Naive B cell (primary cell): ENCODE measurements around the gene BRMS1. TPM values are rescaled to one million over a fixed set of nuclear protein-coding genes. Genes with fewer than 3 reads are reported as not detected.

Source experiments
- ATAC-seq, 2 donors: fragments of 150-1000 bp; cut with Tn5 transposase; 2 replicates each; pipeline ENCODE4 v1.10.0; 2021; ENCODE audit warnings: low read depth in 2 of 2, mild to moderate bottlenecking in 2 of 2, moderate library complexity in 2 of 2
- DNase-seq: peaks from one replicate; pipeline ENCODE4 v3.0.0; 2022
- H3K27ac Mint-ChIP-seq, 6 donors: one replicate each; pipeline ENCODE4 v1.8.0; 2020 to 2022; ENCODE audit warnings: mild to moderate bottlenecking in 6 of 6, mixed read lengths in 6 of 6, moderate library complexity in 5 of 6, inconsistent platforms in 2 of 6
- H3K27me3 Mint-ChIP-seq, 3 donors: one replicate each; pipeline ENCODE4 v1.8.0; 2021 to 2022; ENCODE audit warnings: mixed read lengths in 3 of 3, mild to moderate bottlenecking in 1 of 3
- H3K36me3 Mint-ChIP-seq, 2 donors: one replicate each; pipeline ENCODE4 v1.8.0; 2020 to 2022; ENCODE audit warnings: mixed read lengths in 2 of 2, inconsistent platforms in 1 of 2, mild to moderate bottlenecking in 1 of 2
- H3K4me1 Mint-ChIP-seq, 3 donors: one replicate each; pipeline ENCODE4 v1.8.0; 2020 to 2022; ENCODE audit warnings: mixed read lengths in 3 of 3, inconsistent platforms in 1 of 3, mild to moderate bottlenecking in 1 of 3, moderate library complexity in 1 of 3
- H3K4me3 Mint-ChIP-seq, 8 donors: one replicate each; pipeline ENCODE4 v1.8.0; 2020 to 2022; ENCODE audit warnings: mild to moderate bottlenecking in 8 of 8, mixed read lengths in 8 of 8, moderate library complexity in 8 of 8, inconsistent platforms in 2 of 8
- H3K9me3 Mint-ChIP-seq, 7 donors: one replicate each; pipeline ENCODE4 v1.8.0; 2020 to 2022; ENCODE audit warnings: mixed read lengths in 7 of 7, mild to moderate bottlenecking in 5 of 7, inconsistent platforms in 2 of 7, moderate library complexity in 1 of 7
- polyA plus RNA-seq, 6 donors: library from polyadenylated mRNA; unstranded; fragments of 300-500 nt; fragmentation: Illumina TruSeq; gene quantifications; one replicate each; pipeline ENCODE4 v1.2.3, GENCODE V29; 2021; ENCODE audit warnings: low read depth in 6 of 6

The BRMS1 gene
- polyA plus RNA-seq, 6 donors from 2014 or later: 56.2 to 81.6 (median 73.0) TPM

- H3K36me3 Mint-ChIP-seq: no peaks in the 10 kb centered on the region
- DNase-seq (no peak), ATAC-seq (no peak)
- H3K27ac Mint-ChIP-seq: peak overlapping the region in 2 of 6 donors; percentile 41 to 76
- peaks cover 29 to 36% (median 31%) of the 10 kb centered on the region in 3 donors for H3K4me1 Mint-ChIP-seq
- H3K9me3 Mint-ChIP-seq: peaks cover 0 to 1% (median 0%) of the 10 kb centered on the region in 7 donors
- peaks cover 23 to 45% (median 28%) of the 10 kb centered on the region in 3 donors for H3K27me3 Mint-ChIP-seq
- peak overlapping the region in 7 of 8 donors; percentile 10 to 89 (median 74) for H3K4me3 Mint-ChIP-seq
Observed at GRCh38 chr11:66292543-66293332, 52.2 kb downstream of the BRMS1 start.

GRCh38 chr11:66291706-66292542, 53.0 kb downstream of the BRMS1 start, which contains the start of gene TMEM151A:
TSS of gene TMEM151A (plus strand) at chr11:66291894. CDS start at chr11:66292014, 120 bp downstream.
- DNase-seq (no peak), ATAC-seq (no peak)
- Mint-ChIP-seq H3K27ac (peak within 1 kb of the TSS in 2 of 6 donors; percentile 41 to 76), H3K27me3 (peaks cover 23 to 40% (median 28%) of the 10 kb centered on the region in 3 donors), H3K9me3 (peaks cover 0 to 1% (median 0%) of the 10 kb centered on the region in 7 donors), H3K36me3 (no peaks in the 10 kb centered on the region), H3K4me1 (peaks cover 33 to 42% (median 39%) of the 10 kb centered on the region in 3 donors), H3K4me3 (peak within 1 kb of the TSS; percentile 84 to 97 (median 90))

DNA sequence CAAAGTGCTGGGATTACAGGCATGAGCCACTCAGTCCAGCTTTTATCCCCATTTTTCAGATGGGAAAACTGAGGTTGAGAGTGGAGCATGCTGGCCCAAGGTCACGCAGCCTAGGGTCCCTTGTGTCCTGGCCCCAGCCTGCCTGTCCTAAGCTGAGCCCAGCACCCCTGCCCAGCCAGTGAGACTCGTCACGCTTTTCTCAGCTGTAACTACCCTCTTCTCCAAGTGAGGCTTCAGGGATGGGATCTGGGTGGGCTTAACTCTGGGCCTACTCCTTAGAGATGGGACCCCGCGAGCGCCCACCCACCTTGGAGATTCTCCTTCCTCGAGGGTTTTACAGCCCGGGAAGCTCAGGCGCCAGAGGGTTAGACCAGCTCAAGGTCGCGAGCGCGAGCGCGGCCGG, 53.6 kb downstream of the BRMS1 start:
- ATAC-seq (no peak), DNase-seq (no peak)
- Mint-ChIP-seq H3K36me3 (no peaks in the 10 kb centered on the region), H3K4me1 (peaks cover 33 to 45% (median 42%) of the 10 kb centered on the region in 3 donors), H3K4me3 (peak overlapping the region; percentile 45 to 97 (median 82)), H3K9me3 (peaks cover 0 to under 1% (median 0%) of the 10 kb centered on the region in 7 donors), H3K27me3 (peaks cover 23 to 33% (median 23%) of the 10 kb centered on the region in 3 donors), H3K27ac (no peak overlapping the region)

DNA sequence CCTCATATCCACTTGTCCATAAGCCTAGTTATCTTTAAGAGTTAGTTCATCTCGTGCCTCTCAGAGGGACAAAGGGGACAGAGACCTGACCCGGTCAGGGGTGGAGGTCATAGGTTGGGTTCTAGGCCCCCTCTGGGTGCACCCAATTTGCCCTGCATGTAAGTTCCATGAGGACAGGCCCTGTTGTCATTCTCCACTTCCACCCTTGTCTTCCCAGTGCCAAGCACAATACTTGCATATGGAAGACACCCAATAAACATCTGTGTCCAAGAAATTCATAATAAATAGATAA, 54.6 kb downstream of the BRMS1 start:
- Mint-ChIP-seq H3K4me3 (peak overlapping the region; percentile 84 to 98 (median 94)), H3K36me3 (no peaks in the 10 kb centered on the region), H3K27me3 (peaks cover 18 to 29% (median 23%) of the 10 kb centered on the region in 3 donors), H3K9me3 (no peaks in the 10 kb centered on the region), H3K27ac (peak overlapping the region in 2 of 6 donors; percentile 59 to 84), H3K4me1 (peaks cover 35 to 45% (median 39%) of the 10 kb centered on the region in 3 donors)
- ATAC-seq: no peak
- DNase-seq: no peak

DNA sequence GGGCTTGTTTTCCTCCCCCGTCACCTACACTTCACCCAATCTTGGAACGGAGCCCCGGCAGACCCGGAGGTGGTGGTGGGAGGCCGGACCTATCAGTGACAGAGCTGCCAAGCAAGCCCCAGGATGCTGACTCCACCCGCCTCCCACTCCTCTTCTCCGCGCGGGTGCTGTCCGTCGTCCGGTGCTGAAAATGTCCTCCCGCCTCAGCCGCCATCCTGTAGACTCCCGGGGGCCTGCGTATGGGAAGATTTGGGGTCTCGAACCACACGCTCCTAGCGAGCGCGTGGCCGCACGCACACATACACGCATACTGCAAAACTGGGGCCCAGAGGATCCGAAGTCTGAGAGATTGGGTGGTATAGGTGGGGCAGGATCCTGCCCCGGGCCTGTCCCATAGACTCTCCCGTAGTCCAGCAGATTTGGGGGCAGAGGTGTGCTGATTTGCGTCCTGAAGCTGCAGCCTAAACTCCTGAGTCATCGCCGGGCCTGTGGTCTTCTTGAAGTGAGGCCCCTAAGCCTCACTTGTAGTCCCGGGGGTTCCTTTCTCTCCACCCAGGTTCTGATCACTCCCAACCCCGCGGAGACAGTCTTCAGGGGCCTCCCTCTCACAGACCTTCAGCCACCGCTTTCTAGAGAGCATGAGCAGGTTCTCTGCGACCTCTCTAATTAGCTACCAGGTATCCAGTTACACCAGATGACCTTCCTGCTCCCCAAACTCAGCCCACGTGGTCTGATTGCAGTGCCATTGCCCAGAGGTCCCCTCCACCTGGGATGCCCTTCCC, 55.2 kb downstream of the BRMS1 start:
- ATAC-seq: peak; percentile 29 to 43

DNA sequence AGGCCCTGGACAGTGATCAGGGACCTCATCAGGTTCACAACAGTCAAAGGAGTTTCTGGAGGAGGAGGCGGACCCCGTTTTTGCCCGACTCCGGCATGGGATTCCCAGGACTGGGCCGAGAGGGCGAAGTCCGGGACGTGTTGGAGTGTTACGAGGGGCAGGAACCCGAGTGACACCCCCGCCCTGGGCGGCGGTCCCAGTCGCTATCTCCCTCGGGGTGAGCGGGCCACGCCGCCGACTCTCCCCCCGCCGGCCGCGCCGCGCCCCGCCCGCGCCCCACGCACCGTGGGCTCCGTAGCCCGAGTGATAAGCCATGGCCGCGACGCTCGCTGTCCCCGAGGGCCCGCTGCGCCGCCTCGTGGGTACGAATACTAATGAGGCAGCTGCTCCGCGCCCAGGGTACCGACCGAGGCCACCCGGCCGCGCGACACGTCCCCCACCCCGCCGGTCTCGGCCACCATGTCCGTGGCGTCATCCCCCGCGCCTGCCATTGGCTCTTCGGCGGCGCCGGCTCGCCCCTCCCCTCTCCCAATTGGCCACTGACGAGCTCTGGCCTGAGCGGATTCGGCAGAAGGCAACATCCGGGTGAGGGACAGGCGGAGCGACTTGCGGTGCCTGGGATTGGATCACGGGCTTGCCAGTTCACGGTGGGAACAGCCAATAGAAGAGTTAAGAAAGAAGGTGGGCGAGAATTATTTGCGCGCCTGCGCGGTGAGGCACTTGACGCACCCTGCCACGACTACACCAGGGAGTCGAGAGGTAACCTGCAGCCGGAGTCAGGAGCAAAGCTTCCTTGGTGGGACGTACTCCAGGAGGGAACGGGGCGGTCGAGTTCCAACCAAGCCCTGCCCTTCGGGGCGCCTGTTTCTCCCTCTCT, 56.0 kb downstream of the BRMS1 start, which contains the start of gene YIF1A:
TSS of gene YIF1A (minus strand) at position 473 of the 877 bp plus-strand sequence. CDS start at position 315, 158 bp downstream.
- ATAC-seq (peak; percentile 88 to 91), DNase-seq (peak; percentile 99)
- Mint-ChIP-seq H3K4me1 (peaks cover 39 to 51% (median 40%) of the 10 kb centered on the region in 3 donors), H3K4me3 (peak within 1 kb of the TSS; percentile 84 to 98 (median 94)), H3K27ac (peak within 1 kb of the TSS; percentile 84 to 98 (median 95)), H3K36me3 (no peaks in the 10 kb centered on the region), H3K27me3 (peaks cover 18 to 23% (median 23%) of the 10 kb centered on the region in 3 donors), H3K9me3 (no peaks in the 10 kb centered on the region)

More for the DNA sequence above, 55.2 kb downstream of the BRMS1 start:
- Mint-ChIP-seq H3K27me3 (peaks cover 18 to 29% (median 23%) of the 10 kb centered on the region in 3 donors), H3K4me1 (peaks cover 36 to 45% (median 39%) of the 10 kb centered on the region in 3 donors), H3K9me3 (no peaks in the 10 kb centered on the region), H3K36me3 (no peaks in the 10 kb centered on the region), H3K4me3 (peak overlapping the region; percentile 84 to 98 (median 94)), H3K27ac (peak overlapping the region; percentile 46 to 98 (median 95))
- DNase-seq: no peak

GRCh38 chr11:66287889-66288670, 56.8 kb downstream of the BRMS1 start:
- ATAC-seq: no peak
- Mint-ChIP-seq H3K9me3 (no peaks in the 10 kb centered on the region), H3K36me3 (no peaks in the 10 kb centered on the region), H3K27ac (peak overlapping the region in 5 of 6 donors; percentile 70 to 96 (median 84)), H3K4me1 (peaks cover 36 to 54% (median 43%) of the 10 kb centered on the region in 3 donors), H3K27me3 (peaks cover 9 to 16% (median 15%) of the 10 kb centered on the region in 3 donors), H3K4me3 (peak overlapping the region; percentile 84 to 98 (median 92))
- no peak for DNase-seq

Other genes with a start within 250 kb of the BRMS1 start
- 1 to 10 TPM in 5 of 6 donors, under 1 TPM in 1; 0.17 to 9.3 (median 5.6) TPM for gene KLC2, start 87.4 kb downstream of the BRMS1 start, polyA plus RNA-seq
- gene RAB1B, start 76.5 kb downstream of the BRMS1 start, polyA plus RNA-seq: 10 to 100 TPM; 10.3 to 13.3 (median 12.2) TPM
- not detected for gene CNIH2, start 66.9 kb downstream of the BRMS1 start, polyA plus RNA-seq
- 10 to 100 TPM; 57.1 to 82.1 (median 66.0) TPM for gene YIF1A, start 56.0 kb downstream of the BRMS1 start, polyA plus RNA-seq
- gene TMEM151A, start 53.2 kb downstream of the BRMS1 start, polyA plus RNA-seq: not detected
- under 1 TPM in 5 of 6 donors, not detected in 1; 0.09 to 0.39 (median 0.24) TPM for gene CD248, start 28.1 kb downstream of the BRMS1 start, polyA plus RNA-seq
- gene RIN1, start 8.7 kb downstream of the BRMS1 start, polyA plus RNA-seq: 1 to 10 TPM in 1 of 6 donors, under 1 TPM in 2, not detected in 3; 0.11 to 3.1 (median 0.51) TPM
- gene B4GAT1, start 2.5 kb upstream of the BRMS1 start, polyA plus RNA-seq: 1 to 10 TPM; 2.9 to 7.7 (median 5.2) TPM
- gene SLC29A2, start 26.7 kb upstream of the BRMS1 start, polyA plus RNA-seq: 1 to 10 TPM; 1.1 to 3.7 (median 2.4) TPM
- gene NPAS4, start 75.9 kb upstream of the BRMS1 start, polyA plus RNA-seq: not detected
- 10 to 100 TPM; 69.1 to 95.1 (median 75.1) TPM for gene MRPL11, start 93.7 kb upstream of the BRMS1 start, polyA plus RNA-seq
- gene PELI3, start 121.8 kb upstream of the BRMS1 start, polyA plus RNA-seq: 1 to 10 TPM; 4.7 to 9.4 (median 5.4) TPM
- gene DPP3, start 135.3 kb upstream of the BRMS1 start, polyA plus RNA-seq: 10 to 100 TPM; 22.8 to 36.1 (median 23.8) TPM
- 10 to 100 TPM in 2 of 6 donors, 1 to 10 TPM in 4; 3.2 to 13.8 (median 9.9) TPM for gene BBS1, start 165.5 kb upstream of the BRMS1 start, polyA plus RNA-seq
- gene ZDHHC24, start 200.9 kb upstream of the BRMS1 start, polyA plus RNA-seq: 10 to 100 TPM; 12.3 to 19.3 (median 17.0) TPM
- not detected for gene ACTN3, start 201.8 kb upstream of the BRMS1 start, polyA plus RNA-seq
- gene CTSF, start 223.5 kb upstream of the BRMS1 start, polyA plus RNA-seq: 10 to 100 TPM in 4 of 6 donors, 1 to 10 TPM in 2; 5.0 to 14.3 (median 11.4) TPM
- gene CCDC87, start 248.0 kb upstream of the BRMS1 start, polyA plus RNA-seq: under 1 TPM in 2 of 6 donors, not detected in 4; 0.13 to 0.30 TPM
- 10 to 100 TPM; 51.8 to 87.8 (median 66.4) TPM for gene CCS, start 248.1 kb upstream of the BRMS1 start, polyA plus RNA-seq